Inflammatory macrophage treated with lipopolysaccharide for 1 hour (primary cell): ENCODE measurements around the gene NAA60.

ENCODE experiments used
- DNase-seq, 2 donors: peaks; one replicate each; pipeline ENCODE4 v3.0.0-alpha.2; 2020 to 2022

The NAA60 gene

DNA sequence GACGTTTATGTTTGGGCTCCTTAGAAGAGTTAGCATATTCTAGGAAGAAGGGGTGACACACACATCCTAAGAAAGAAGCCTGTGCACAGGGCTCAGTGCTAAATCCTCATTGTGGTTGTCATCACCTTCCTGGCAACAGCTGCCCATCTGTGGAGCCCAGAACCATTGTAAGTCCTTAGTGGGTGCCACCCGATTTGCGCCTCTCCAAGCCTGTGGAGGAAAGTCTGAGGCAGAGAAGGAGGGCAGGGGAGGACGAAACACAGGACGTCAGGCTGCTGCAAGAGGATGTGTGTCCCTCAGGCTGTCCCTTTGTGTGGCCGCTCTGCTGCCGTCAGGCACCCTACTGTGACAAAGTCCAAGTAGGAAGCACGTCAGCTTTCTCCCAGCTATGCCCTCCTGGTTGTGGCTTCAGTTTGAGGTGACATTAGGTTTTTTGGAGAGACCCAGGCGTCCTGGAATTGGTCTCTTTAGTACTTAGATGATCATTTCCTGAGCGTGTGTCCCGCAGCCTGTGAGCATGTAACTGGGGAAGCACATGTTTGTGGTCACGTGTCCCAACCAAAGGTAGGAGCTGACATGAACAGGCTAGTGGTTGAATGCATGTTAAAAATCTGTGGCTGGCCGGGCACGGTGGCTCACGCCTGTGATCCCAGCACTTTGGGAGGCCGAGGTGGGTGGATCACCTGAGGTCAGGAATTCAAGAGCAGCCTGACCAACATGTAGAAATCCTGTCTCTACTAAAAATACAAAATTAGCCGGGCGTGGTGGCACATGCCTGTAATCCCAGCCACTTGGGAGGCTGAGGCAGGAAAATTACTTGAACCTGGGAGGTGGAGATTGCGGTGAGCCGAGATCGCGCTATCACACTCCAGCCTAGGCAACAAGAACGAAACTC is 68.1 kb downstream of the NAA60 start:
- DNase-seq, result no peak

DNA sequence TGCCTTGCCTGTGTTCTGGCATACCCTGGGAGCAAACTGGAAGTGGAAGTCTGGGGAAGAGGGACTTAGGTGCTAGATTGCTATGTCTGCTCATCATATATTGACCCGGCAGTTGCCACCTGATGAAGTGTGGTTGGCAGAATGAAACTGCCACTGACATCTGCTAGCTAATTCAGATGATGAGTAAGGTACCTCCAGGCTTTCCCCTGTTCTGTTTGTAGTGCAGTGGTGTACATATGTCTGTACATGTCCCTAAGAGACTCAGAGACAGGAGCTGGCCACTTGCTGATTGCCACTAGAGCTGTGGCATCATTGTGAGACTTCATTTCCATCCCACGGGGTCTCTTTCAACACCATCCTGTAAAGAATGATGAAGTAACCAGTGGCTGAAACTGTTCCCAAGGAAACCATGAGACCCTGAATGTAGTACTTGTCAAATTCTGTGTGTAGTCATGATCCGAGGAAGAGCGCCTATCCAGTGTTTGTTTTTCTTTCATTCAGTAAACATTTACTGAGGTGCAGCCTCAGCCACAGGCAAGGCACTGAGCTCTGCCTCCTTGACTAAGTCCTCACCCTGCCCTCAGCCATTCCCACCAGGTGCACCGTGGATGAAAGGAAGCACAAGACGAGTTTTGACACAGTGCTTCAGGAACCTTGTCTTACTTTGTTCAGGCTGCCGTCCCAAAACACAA is 70.6 kb downstream of the NAA60 start:
- no peak for DNase-seq

DNA sequence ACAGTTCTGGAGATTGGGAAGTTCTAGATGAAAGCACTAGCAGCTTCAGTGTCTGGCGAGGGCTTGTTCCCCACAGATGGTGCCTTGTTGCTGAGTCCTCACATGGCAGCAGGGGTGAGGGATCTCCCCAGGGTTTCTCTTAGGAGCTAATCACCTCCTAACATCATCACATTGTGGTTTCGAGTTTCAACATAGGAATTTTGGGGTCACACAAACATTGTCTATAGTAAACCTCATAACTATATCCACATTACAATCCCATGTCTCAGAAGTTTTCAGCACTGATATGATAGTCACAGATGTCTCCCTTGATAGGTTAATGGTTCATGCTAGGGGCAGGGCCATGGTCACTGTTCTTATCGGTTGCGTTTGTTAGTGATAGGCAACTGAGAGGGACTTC is 71.1 kb downstream of the NAA60 start:
- no peak for DNase-seq

DNA sequence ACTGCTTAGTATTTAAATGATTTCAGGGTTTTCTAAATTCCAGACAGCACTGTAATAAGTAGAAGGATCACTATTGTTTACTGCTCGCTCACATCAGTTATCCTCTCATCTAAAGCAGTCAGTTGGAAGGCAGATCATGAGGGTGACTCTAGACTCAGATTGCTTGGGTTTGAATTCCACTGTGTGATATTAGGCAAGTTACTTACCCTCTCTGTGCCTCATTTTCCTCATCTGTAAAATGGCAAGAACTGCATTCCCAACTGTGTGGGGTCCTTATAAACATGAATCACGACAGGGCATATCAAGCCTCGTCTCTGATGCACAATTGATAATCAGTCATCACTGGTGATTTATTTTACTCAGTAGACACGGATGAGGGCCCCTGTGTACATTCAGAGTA is 72.4 kb downstream of the NAA60 start:
- no peak for DNase-seq

DNA sequence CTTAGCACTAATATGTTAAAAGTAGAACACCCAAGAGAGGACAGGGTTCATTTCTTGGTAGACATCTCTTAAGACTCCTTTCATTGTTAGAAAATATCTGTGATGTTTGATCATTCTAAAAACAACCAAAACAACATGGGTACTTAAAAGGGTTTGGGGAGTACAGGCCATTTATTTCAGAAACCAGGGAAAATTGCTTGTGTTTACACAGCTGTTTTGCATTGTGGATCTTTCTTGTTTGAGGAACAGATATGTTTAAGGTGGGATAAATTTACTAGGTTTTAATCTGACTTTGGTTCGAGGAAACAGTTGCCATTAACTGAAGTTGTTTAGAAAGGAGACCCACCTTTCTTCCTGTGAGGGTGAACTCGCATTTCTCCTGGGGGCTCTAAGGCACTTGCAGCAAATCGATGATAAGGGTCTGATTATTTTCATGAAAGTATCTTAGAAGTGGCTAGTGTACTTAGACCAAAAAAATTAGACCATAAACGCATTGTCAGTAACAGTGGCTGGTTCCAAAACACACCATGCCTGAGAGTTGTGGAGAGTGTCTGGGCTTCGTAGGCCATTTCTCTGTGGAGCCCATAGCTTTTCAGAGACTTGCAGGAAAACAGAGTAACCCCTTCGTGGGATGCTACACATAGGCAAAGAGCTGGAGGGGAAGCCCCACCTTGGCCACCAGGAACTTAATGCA is 75.0 kb downstream of the NAA60 start:
- DNase-seq, result no peak

DNA sequence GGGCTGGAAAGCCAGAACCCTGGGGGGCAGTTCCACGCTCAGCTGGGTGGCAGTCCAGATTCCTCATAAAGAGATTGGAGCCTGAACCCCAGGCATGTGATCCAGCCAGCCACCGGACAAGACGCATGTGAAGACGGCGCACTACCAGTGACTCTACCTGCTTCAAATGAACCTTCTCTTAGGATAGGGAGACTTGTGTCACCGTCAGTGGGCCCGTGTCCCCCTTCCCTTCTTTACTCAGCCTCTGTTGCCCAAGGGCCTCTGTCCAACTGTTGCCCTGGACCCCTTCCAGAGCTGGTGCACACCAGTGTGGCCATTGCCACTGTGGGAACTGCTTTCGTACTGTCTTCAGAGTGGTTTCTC is 75.5 kb downstream of the NAA60 start:
- no peak for DNase-seq

DNA sequence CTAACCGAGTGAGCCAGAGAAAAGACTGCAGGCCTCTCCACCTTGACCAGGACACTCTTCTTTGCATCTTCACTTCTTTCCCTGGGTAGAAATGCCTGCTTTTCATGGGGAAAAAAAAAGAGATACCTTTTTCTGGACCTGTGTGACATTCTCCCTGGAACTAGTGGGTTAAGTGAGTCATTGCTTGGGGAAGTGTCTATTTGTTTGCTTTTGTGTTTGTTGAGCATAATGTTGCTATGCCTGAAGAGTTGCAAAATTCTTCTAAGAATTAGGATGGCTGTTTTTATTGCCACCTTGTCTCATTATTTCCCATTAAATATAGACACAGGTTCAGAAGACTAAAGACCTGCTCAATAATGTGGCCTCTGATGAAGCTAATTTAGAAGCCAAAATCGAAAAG is 76.1 kb downstream of the NAA60 start:
- no peak for DNase-seq

DNA sequence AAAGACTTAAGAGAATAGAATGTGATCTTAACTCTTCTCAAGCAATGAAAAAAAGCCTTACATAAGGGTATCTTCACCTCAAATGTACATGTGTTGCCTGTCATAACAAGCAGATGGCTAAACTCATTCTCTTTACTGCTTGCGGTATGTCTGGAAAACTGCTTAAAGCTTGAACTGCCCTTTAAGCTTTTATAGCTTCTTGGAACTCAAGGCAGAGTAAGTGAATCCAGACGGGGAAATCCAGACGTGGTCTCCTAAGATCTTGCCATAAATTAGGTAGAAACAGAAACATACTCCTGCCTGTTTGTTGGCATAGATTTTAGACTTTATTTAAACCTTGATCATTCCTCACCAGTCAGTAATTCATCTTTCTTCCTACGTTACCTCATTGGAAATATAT is 76.9 kb downstream of the NAA60 start:
- DNase-seq, result no peak

DNA sequence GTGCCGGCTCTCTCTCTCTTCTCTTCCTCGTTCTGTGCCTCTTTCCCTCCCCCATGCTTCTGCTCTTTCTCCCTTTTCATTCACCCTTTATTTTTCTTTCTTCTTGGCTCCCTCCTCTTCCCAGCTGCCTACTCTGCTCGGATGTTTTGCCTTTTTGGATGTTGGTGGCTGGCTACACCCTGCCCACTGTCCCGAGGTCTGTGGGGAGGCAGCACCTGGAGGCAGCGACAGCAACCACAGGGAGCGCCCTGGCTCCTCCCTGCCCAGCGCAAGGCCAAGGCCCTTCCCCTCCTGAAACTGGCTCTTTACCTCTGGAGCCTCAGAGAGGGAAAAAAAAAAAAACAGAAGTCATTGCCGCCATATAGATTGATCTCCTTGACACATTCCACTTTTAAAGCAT is 77.4 kb downstream of the NAA60 start:
- DNase-seq, result no peak

DNA sequence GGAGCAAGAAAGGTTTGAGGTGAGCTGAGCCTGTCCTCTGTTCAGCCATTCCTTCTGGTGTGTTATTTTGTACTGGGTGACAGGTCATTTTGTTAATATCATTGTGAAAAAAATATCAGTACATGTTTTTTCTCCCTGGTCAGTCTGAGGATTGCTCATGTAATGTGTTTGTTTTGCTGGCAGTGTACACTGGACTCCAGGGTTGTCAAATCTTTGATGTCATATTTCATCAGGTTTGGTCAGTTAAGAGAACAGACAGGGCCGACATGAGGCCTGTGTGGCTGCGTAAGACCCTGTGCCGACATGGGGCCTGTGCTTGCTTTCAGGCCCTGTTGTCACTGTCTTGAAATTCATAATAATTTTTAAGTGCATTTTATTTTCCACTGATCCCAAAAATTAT is 79.8 kb downstream of the NAA60 start:
- DNase-seq, result no peak

DNA sequence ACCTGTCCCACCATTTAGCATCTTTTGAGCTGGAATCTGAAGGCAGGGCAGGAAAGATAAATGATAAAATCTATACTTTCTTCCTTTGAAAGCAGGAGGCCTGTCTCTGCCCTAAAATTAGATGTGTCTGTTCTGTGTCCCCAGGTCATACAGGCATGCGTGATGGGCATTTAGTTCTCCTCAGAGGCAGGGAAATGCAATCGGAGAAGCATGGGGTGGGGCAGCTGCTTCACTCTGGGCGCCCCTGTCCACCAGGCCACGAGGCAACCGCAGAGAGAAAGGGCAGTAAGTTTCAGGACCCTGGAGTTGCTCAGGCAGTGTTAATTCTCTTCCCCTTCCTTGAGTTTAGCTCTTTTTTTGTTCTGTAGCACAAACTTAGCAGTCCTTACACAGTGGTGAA is 82.5 kb downstream of the NAA60 start:
- no peak for DNase-seq

DNA sequence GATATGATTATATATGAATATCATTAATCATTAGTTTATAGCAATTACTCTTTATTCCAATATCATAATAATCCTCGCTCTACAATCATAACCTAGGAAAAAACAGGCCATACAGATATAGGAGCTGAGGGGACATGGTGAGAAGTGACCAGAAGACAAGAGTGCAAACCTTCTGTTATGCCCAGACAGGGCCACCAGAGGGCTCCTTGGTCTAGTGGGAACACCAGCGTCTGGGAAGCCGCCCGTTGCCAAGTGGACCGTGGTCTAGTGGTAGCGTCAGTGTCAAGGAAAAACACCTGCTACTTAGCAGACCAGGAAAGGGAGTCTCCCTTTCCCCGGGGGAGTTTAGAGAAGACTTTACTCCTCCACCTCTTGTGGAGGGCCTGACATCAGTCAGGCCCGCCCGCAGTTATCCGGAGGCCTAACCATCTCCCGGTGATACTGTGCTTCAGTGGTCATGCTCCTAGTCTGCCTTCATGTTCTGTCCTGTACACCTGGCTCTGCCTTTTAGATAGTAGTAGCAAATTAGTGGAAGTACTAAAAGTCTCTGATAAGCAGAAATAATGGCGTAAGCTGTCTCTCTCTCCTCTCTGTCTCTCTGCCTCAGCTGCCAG is 83.8 kb downstream of the NAA60 start:
- peak; percentile 28 to 78 for DNase-seq

DNA sequence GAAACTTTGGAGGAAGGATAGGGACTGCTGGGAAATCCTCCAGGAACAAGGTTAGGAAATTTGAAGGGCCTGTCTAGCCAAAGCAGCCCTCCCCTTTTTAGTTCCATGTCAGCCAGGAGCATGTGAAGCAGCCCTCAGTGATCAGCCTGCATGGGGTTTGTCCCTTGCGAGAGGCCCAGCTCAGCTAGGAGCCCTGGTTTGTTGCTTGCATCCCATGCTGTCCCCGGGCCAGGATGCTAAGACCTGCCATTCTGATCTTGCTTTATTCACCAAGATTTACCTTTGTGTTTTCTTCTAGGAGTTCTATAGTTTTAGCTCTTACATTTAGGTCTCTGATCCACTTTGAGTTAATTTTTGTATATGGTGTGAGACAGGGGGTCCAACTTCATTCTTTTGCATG is 84.9 kb downstream of the NAA60 start:
- DNase-seq, result no peak

DNA sequence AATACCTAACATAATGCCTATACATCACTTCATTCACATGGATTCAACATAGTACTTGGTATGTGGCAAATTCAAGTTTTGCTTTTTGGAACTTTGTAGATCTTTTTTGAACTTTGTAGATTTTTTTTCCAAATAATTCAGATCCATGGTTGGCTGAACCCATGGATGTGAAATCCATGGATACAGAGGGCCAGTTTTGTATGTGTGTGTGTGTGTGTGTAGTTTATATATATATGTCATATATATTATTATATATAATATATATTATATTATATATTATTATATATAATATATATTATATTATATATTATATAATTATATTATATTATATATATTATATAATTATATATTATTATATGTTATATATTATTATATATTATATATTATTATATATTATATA is 85.7 kb downstream of the NAA60 start:
- no peak for DNase-seq

DNA sequence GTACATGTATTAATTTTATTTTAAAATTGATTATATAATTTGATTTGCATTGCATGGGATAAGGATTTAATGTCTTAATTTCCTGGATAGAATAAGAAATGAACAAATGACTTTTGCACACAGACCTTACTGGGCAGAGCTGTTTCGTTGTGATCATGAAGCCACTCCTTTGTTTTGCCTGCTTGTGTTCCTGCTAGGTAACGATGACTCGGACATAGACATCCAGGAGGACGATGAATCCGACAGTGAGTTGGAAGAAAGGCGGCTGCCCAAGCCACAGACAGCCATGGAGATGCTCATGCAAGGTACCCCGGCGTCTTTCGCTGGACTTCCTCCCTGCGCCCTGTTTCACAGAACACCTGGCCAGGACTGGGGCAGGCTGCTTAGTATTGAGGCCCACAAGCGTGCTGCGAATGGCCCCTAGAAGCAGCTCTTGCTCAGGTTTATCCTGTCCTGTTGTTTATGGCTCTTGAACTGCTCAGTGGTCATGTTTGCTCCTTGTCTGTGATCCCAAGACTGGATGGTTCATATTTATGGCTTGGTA is 87.0 kb downstream of the NAA60 start:
- DNase-seq, result no peak

DNA sequence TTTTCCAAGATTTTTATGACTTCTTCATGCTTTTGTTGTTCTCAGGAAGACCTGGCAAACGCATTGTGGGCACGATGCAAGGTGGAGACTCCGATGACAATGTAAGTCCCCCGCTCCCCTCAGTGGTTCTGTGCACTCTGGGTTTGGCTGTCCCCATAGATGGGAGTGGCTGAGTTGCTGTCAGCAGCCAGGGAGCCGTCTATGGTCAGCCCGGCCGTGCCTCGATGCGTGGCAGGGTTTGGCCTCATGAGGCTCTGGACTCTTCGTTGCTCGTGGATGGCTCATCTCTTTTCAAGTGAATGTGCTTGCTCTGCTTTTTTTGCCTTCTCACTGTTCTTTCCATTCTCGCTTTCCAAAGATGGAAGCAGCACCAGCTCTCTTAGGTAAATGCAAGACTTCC is 89.3 kb downstream of the NAA60 start:
- DNase-seq, result no peak

DNA sequence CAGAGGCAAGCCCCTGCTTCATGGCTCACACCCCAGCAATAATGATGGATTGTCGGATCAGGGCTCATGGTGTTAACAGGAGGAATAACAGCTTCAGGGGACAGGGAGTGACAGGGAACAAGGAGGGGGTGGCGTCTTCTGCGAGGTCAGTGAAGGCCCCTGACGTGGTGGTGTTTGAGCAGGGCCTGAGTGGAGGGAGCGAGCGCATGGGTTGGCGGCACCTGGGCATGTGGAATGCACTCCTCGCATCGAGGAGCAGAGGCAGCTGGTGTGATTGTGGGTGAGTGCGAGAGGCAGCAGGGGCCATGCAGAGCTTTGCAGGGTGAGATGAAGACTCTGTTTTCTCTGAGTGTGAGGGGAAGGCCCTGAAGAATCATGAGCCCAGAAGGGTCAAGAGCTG is 90.6 kb downstream of the NAA60 start:
- DNase-seq, result no peak

DNA sequence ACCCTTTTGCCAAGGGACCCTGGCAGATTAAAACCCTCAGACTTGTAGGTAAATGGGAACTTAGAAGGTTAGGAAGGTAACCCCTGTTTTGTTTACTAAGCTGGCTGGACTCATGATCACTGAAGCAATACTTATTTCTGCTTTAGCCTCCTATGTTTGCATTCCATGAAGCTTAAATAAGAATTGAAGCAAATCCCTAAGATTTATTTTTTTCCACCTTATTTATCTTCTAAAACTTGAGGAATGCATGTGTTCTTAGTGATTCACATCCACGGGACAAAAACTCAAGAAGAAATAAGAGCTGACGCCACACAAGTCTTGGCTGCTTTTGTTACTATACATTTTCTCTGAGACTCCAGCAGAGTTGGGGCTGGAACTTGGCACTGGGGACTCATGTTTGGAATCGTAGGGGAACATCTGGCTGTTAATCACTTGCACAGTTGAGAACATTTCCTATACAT is 92.8 kb downstream of the NAA60 start:
- DNase-seq, result no peak
